Endothelial cell of umbilical vein (primary cell): Measurements from ENCODE around the gene PHEX. TPM values are rescaled to one million over a fixed set of nuclear protein-coding genes. Genes with fewer than 3 reads are reported as not detected.

Experiments
- BruUV-seq: library from RNA; stranded (reverse); fragments of 400-500 nt; replicated peaks from 2 replicates; lab custom pipeline; 2021; lab: Mats Ljungman, UMichigan
- CTCF ChIA-PET: fragments of 300-600, 350-600 bp; sonication (Branson Sonifier 250); formaldehyde crosslinking; loops from one replicate; lab custom pipeline; 2021; ENCODE audit warnings: antibody characterized with exemption, inconsistent platforms; lab: Charles Lee
- POLR2A ChIA-PET: fragments of 300-600, 350-600 bp; sonication (Branson Sonifier 250); formaldehyde crosslinking; loops from one replicate; lab custom pipeline; 2021; ENCODE audit warnings: antibody characterized with exemption, inconsistent platforms; lab: Charles Lee
- DNase-seq: peaks from one replicate; pipeline ENCODE4 v3.0.0-alpha.2; 2011; ENCODE audit warnings: low read depth, low spot score
- FAIRE-seq: peaks from 2 replicates; lab custom pipeline; 2011; peaks lifted over from hg19 to GRCh38; lab: Jason Lieb, UNC
- H2AFZ ChIP-seq: 2 replicates; pipeline ENCODE4 v1.6.0; 2012; ENCODE audit warnings: low read depth, low read length, control low read depth, inconsistent platforms
- H3K27ac ChIP-seq: 2 replicates; pipeline ENCODE4 v1.5.1; 2011; ENCODE audit warnings: low read depth, mild to moderate bottlenecking, control low read depth, low read length, moderate library complexity; ENCODE audit not compliant: insufficient read depth
- H3K27me3 ChIP-seq, 2 experiments: 2 replicates each; pipeline versions ENCODE4 v1.6.0 to v1.6.1; 2011; ENCODE audit warnings: low read length in 2 of 2, mixed read lengths in 1 of 2; ENCODE audit not compliant: control insufficient read depth in 2 of 2, insufficient read depth in 2 of 2
- H3K36me3 ChIP-seq, 2 experiments: 2 replicates in 1 of 2; 3 replicates in 1 of 2; pipeline ENCODE4 v1.5.1; 2011; ENCODE audit warnings: low read length in 2 of 2, mild to moderate bottlenecking in 1 of 2, moderate library complexity in 1 of 2; ENCODE audit not compliant: control insufficient read depth in 2 of 2, insufficient read depth in 2 of 2; ENCODE audit errors: extremely low read depth in 1 of 2
- H3K4me1 ChIP-seq: 3 replicates; pipeline ENCODE4 v1.5.1; 2011; ENCODE audit warnings: mild to moderate bottlenecking, low read length; ENCODE audit not compliant: control insufficient read depth, insufficient read depth; ENCODE audit errors: extremely low read depth
- H3K4me2 ChIP-seq: 2 replicates; pipeline ENCODE4 v1.6.1; 2011; ENCODE audit warnings: low read length, control low read depth, mixed read lengths; ENCODE audit not compliant: insufficient read depth
- H3K4me3 ChIP-seq, 3 experiments: fragments of 200-600 bp in 1 of 3; sonication (generic), shearing (Covaris generic) in 1 of 3; replicated peaks in 1 of 3; 2 replicates each; pipeline ENCODE4 v1.5.1; 2011 to 2016; ENCODE audit warnings: control low read depth in 3 of 3, low read length in 3 of 3, mild to moderate bottlenecking in 2 of 3, inconsistent platforms in 1 of 3, low read depth in 1 of 3, moderate library complexity in 1 of 3; ENCODE audit not compliant: insufficient read depth in 1 of 3
- H3K79me2 ChIP-seq: 2 replicates; pipeline ENCODE4 v1.6.0; 2012; ENCODE audit warnings: low read length, inconsistent platforms; ENCODE audit not compliant: control insufficient read depth, insufficient read depth
- H3K9ac ChIP-seq: replicated peaks from 2 replicates; pipeline ENCODE3; 2011; ENCODE audit warnings: low read length, control low read depth; ENCODE audit not compliant: insufficient read depth; ENCODE audit errors: extremely low read depth
- H3K9me1 ChIP-seq: replicated peaks from 3 replicates; pipeline ENCODE4 v1.6.0; 2011; ENCODE audit warnings: mild to moderate bottlenecking, low read length; ENCODE audit not compliant: control insufficient read depth, insufficient read depth; ENCODE audit errors: extremely low read depth
- H3K9me3 ChIP-seq: replicated peaks from 2 replicates; pipeline ENCODE4 v1.5.1; 2012; ENCODE audit warnings: low read length, inconsistent platforms; ENCODE audit not compliant: control insufficient read depth, insufficient read depth
- H4K20me1 ChIP-seq: replicated peaks from 2 replicates; pipeline ENCODE3; 2011; ENCODE audit warnings: mild to moderate bottlenecking, low read length; ENCODE audit not compliant: control insufficient read depth, insufficient read depth; ENCODE audit errors: extremely low read depth
- EZH2 ChIP-seq: IDR thresholded peaks from 2 replicates; pipeline ENCODE4 v1.6.1; 2012; ENCODE audit warnings: borderline replicate concordance, low read depth, mild to moderate bottlenecking, moderate library complexity, low read length, inconsistent platforms; ENCODE audit not compliant: severe bottlenecking
- FOS ChIP-seq: IDR thresholded peaks from 2 replicates; pipeline ENCODE4 v1.6.1; 2011; ENCODE audit warnings: mild to moderate bottlenecking, low read length, moderate library complexity, borderline replicate concordance; ENCODE audit not compliant: insufficient read depth
- JUN ChIP-seq: IDR thresholded peaks from 2 replicates; pipeline ENCODE4 v1.6.1; 2011; ENCODE audit warnings: borderline replicate concordance, low read depth; ENCODE audit not compliant: insufficient read length, insufficient read depth
- MYC ChIP-seq: IDR thresholded peaks from one replicate; pipeline ENCODE4 v1.6.1; 2011; ENCODE audit warnings: mild to moderate bottlenecking, low read depth, low read length
- POLR2A ChIP-seq: IDR thresholded peaks from 2 replicates; pipeline ENCODE4 v1.6.1; 2012; ENCODE audit warnings: low read depth, mild to moderate bottlenecking, control low read depth, low read length
- POLR2AphosphoS5 ChIP-seq: IDR thresholded peaks from 2 replicates; pipeline ENCODE4 v1.6.1; 2012; ENCODE audit warnings: low read depth, mild to moderate bottlenecking, control low read depth, low read length, moderate library complexity; ENCODE audit not compliant: insufficient read depth
- dilution Hi-C: fragments of 300-500 bp; cut with MboI; formaldehyde crosslinking; loops from one replicate; pipeline ENCODE4 v1.15.0; 2019; ENCODE audit warnings: low sequenced_read_pairs; ENCODE audit not compliant: extremely low pct_ligation_motif_present
- intact Hi-C: fragments of 100-400 bp; cut with micrococcal nuclease; formaldehyde crosslinking; loops from one replicate; pipeline ENCODE4 v1.10.0; 2022
- polyA plus RNA-seq, 4 experiments: library from polyadenylated mRNA; depleted of rRNA in 3 of 4; stranded (reverse) in 3 of 4; unstranded in 1 of 4; fragments of >200 nt; gene quantifications; 2 replicates each; pipeline versions ENCODE4 v1.2.1 to v1.2.3, GENCODE V29; 2011 to 2012; ENCODE audit warnings: missing spikeins in 1 of 4
- total RNA-seq: library from RNA; stranded (reverse); gene quantifications from 2 replicates; pipeline ENCODE4 v1.2.3, GENCODE V29; 2021
- TF ChIP-seq, protein P1 (sequence below), 2 donors: IDR thresholded peaks; 1 replicate in 1 of 2; 2 replicates in 1 of 2; pipeline ENCODE4 v1.5.1; 2011; ENCODE audit warnings: low read length in 2 of 2, mild to moderate bottlenecking in 2 of 2, moderate library complexity in 2 of 2, control low read depth in 1 of 2, inconsistent platforms in 1 of 2, low read depth in 1 of 2; ENCODE audit not compliant: insufficient read depth in 1 of 2; ENCODE audit errors: extremely low read depth in 1 of 2
- TF ChIP-seq, protein P2 (sequence below): IDR thresholded peaks from 2 replicates; pipeline ENCODE4 v1.6.1; 2011; ENCODE audit not compliant: insufficient read depth, insufficient read length

Gene PHEX
- total and polyA plus RNA-seq, 2 donors (not counting 3 experiments of a cell fraction or from before 2014, with no cell fraction given), result 0.07 to 0.44 TPM

DNA sequence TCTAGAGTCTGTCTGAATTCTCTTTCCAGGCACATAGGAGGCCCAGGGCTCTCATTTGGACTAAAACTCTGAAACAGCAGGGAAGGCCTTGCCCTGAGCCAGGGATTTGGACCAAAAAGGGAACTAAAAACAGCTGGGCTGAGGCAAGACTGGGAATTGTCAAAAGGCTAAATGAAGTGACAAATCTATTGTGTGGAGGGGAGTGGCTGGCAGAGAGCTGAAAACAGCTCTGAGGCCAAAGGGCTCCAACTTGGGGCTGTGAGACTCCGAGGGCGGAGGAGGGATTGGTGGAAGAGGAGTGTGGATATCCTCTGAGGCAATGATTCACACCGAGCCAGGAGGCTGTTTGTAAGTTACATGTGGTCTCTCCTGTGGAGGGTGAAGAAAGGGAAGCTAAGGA lies 63.2 kb downstream of the PHEX start:
- Histone ChIP-seq H3K4me3 (no peak overlapping the region), H3K4me2 (no peak overlapping the region), H3K4me1 (peaks cover 5% of the 10 kb centered on the region), H3K36me3 (no peaks in the 10 kb centered on the region), H2AFZ (no peak overlapping the region), H3K9me1 (no peaks in the 10 kb centered on the region), H3K79me2 (no peaks in the 10 kb centered on the region), H3K9me3 (no peaks in the 10 kb centered on the region), H3K9ac (no peak overlapping the region), H3K27ac (no peak overlapping the region), H4K20me1 (no peaks in the 10 kb centered on the region), H3K27me3 (no peaks in the 10 kb centered on the region)
- intact Hi-C loops (no loop called here), dilution Hi-C loops (no loop called here)
- FAIRE-seq, result no peak
- ChIA-PET CTCF (no interaction called here), POLR2A (no interaction called here)
- TF ChIP-seq JUN (no peak), POLR2A (no peak), EZH2 (no peak), FOS (no peak), MYC (no peak)
- TF ChIP-seq, protein P1, sequence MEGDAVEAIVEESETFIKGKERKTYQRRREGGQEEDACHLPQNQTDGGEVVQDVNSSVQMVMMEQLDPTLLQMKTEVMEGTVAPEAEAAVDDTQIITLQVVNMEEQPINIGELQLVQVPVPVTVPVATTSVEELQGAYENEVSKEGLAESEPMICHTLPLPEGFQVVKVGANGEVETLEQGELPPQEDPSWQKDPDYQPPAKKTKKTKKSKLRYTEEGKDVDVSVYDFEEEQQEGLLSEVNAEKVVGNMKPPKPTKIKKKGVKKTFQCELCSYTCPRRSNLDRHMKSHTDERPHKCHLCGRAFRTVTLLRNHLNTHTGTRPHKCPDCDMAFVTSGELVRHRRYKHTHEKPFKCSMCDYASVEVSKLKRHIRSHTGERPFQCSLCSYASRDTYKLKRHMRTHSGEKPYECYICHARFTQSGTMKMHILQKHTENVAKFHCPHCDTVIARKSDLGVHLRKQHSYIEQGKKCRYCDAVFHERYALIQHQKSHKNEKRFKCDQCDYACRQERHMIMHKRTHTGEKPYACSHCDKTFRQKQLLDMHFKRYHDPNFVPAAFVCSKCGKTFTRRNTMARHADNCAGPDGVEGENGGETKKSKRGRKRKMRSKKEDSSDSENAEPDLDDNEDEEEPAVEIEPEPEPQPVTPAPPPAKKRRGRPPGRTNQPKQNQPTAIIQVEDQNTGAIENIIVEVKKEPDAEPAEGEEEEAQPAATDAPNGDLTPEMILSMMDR (IDR thresholded peaks at IDR 0.05; ENCODE audit: extremely low read depth in 1 of 2, insufficient read depth in 1 of 2, low read depth in 1 of 2, low read length in 2 of 2), result no peak
- no peak for DNase-seq
- BruUV-seq, result no TSS peak

DNA sequence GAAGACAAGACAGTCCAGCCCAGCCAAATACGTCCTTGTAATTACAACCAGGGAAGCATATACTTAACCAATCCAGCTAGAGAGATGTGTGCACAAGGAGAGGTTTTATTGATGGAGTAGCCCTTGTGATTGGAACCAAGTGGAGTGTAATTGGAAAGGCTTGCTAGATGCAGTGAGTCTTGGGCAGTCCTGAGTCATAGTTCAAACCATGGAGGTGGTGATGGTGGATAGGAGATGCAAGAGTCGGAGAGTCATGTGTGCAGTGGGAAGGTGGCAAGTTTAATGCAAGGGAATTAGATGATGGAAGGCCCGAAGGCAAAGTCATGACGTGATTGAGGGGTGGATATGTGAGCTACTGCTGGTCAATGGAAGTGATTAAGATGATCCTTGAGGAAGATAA lies 63.7 kb downstream of the PHEX start:
- Histone ChIP-seq H4K20me1 (no peaks in the 10 kb centered on the region), H3K36me3 (no peaks in the 10 kb centered on the region), H3K79me2 (no peaks in the 10 kb centered on the region), H3K4me1 (peaks cover 5% of the 10 kb centered on the region), H3K4me3 (no peak overlapping the region), H3K27me3 (no peaks in the 10 kb centered on the region), H3K9me3 (no peaks in the 10 kb centered on the region), H2AFZ (no peak overlapping the region), H3K4me2 (no peak overlapping the region), H3K9ac (no peak overlapping the region), H3K27ac (no peak overlapping the region), H3K9me1 (no peaks in the 10 kb centered on the region)
- dilution Hi-C loops (no loop called here), intact Hi-C loops (no loop called here)
- no TSS peak for BruUV-seq
- TF ChIP-seq EZH2 (no peak), POLR2A (no peak), POLR2AphosphoS5 (no peak), FOS (no peak)
- TF ChIP-seq, protein P1 (IDR thresholded peaks at IDR 0.05; ENCODE audit: extremely low read depth in 1 of 2, insufficient read depth in 1 of 2, low read depth in 1 of 2, low read length in 2 of 2), result no peak
- TF ChIP-seq, protein P2, sequence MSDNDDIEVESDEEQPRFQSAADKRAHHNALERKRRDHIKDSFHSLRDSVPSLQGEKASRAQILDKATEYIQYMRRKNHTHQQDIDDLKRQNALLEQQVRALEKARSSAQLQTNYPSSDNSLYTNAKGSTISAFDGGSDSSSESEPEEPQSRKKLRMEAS, result no peak
- POLR2A ChIA-PET, result no interaction called here
- CTCF ChIA-PET, result interaction anchor here (2.6 kb wide), 1 partner anchor 15 kb away, joined by 7 read pairs; no protein-coding TSS in a partner anchor
- DNase-seq, result no peak
- no peak for FAIRE-seq
